Caco-2 (cell line): Measurements from ENCODE around the gene SLC9A4. TPM values are rescaled to one million over a fixed set of nuclear protein-coding genes. Genes with fewer than 3 reads are reported as not detected.

ENCODE experiments used
- BruUV-seq: library from RNA; stranded (reverse); fragments of 400-500 nt; replicated peaks from 2 replicates; lab custom pipeline; 2021; lab: Mats Ljungman, UMichigan
- CTCF ChIA-PET: fragments of 300-600 bp; sonication (Branson Sonifier 250); formaldehyde crosslinking; loops from one replicate; lab custom pipeline; 2022; ENCODE audit warnings: antibody characterized with exemption; lab: Charles Lee
- POLR2A ChIA-PET: fragments of 300-600 bp; sonication (Branson Sonifier 250); formaldehyde crosslinking; loops from one replicate; lab custom pipeline; 2022; ENCODE audit warnings: antibody characterized with exemption; lab: Charles Lee
- DNase-seq, 2 experiments: peaks; one replicate each; pipeline versions ENCODE4 v3.0.0 to v3.0.0-alpha.2; 2020 to 2022
- H3K27me3 ChIP-seq: replicated peaks from 2 replicates; pipeline ENCODE4 v1.6.0; 2011; ENCODE audit warnings: low read length; ENCODE audit not compliant: control insufficient read depth, insufficient read depth
- H3K36me3 ChIP-seq: 2 replicates; pipeline ENCODE4 v1.5.1; 2011; ENCODE audit warnings: low read length; ENCODE audit not compliant: control insufficient read depth, insufficient read depth
- H3K4me1 ChIP-seq: fragments of 250-450 bp; sonication (Bioruptor Pico); 2 replicates; pipeline ENCODE4 v1.5.1; 2020; ENCODE audit warnings: mild to moderate bottlenecking
- H3K4me3 ChIP-seq: 2 replicates; pipeline ENCODE4 v1.5.1; 2011; ENCODE audit warnings: low read depth, mild to moderate bottlenecking, control low read depth, low read length
- H3K9me3 ChIP-seq: fragments of 250-450 bp; sonication (Bioruptor Pico); 2 replicates; pipeline ENCODE4 v1.5.1; 2020; ENCODE audit warnings: mild to moderate bottlenecking, moderate library complexity
- H3K27ac Mint-ChIP-seq: one replicate; pipeline ENCODE4 v1.8.0; 2022; ENCODE audit warnings: mixed read lengths; ENCODE audit not compliant: unreplicated experiment
- H3K27me3 Mint-ChIP-seq: one replicate; pipeline ENCODE4 v1.8.0; 2022; ENCODE audit warnings: mixed read lengths; ENCODE audit not compliant: insufficient read depth, unreplicated experiment
- H3K36me3 Mint-ChIP-seq: one replicate; pipeline ENCODE4 v1.8.0; 2022; ENCODE audit warnings: mild to moderate bottlenecking, mixed read lengths; ENCODE audit not compliant: insufficient read depth, unreplicated experiment
- H3K4me1 Mint-ChIP-seq: one replicate; pipeline ENCODE4 v1.8.0; 2022; ENCODE audit warnings: low read depth, mixed read lengths; ENCODE audit not compliant: unreplicated experiment
- H3K4me3 Mint-ChIP-seq: one replicate; pipeline ENCODE4 v1.8.0; 2022; ENCODE audit warnings: mild to moderate bottlenecking, moderate library complexity, mixed read lengths; ENCODE audit not compliant: unreplicated experiment
- H3K9me3 Mint-ChIP-seq: one replicate; pipeline ENCODE4 v1.8.0; 2022; ENCODE audit warnings: mixed read lengths; ENCODE audit not compliant: unreplicated experiment
- CTCF ChIP-seq, 2 experiments: fragments of 200-600 bp in 1 of 2; IDR thresholded peaks; 1 replicate in 1 of 2; 2 replicates in 1 of 2; pipeline versions ENCODE4 v1.5.1 to v1.8.0; 2011 to 2022; ENCODE audit warnings: antibody characterized with exemption in 1 of 2, control low read depth in 1 of 2, inconsistent platforms in 1 of 2, low read depth in 1 of 2, low read length in 1 of 2, mild to moderate bottlenecking in 1 of 2, moderate library complexity in 1 of 2; ENCODE audit not compliant: insufficient read depth in 1 of 2, severe bottlenecking in 1 of 2, unreplicated experiment in 1 of 2
- intact Hi-C: fragments of 100-400 bp; cut with micrococcal nuclease; formaldehyde crosslinking; loops from one replicate; pipeline ENCODE4 v1.10.0; 2022; ENCODE audit not compliant: unreplicated experiment
- total RNA-seq: library from RNA; stranded (reverse); gene quantifications from 2 replicates; pipeline ENCODE4 v1.2.3, GENCODE V29; 2022

SLC9A4 gene
- total RNA-seq, 1 experiment from 2014 or later, result 1.4 TPM

GRCh38 chr2:102487761-102488462 lies 14.9 kb downstream of the SLC9A4 start:
- intact Hi-C loops, result no loop called here
- peaks cover 13% of the 10 kb centered on the region for H3K4me1 ChIP-seq
- ChIA-PET POLR2A (no interaction called here), CTCF (interaction anchor here (0.7 to 1.0 kb wide), 3 partner anchors 14 to 25 kb away, joined by 3 read pairs; partner anchors contain the start of gene SLC9A4)
- H3K36me3 ChIP-seq, result no peaks in the 10 kb centered on the region
- peak; percentile 50 to 57 for DNase-seq
- H3K27me3 ChIP-seq, result no peaks in the 10 kb centered on the region
- no peak overlapping the region for H3K4me3 ChIP-seq
- no peaks in the 10 kb centered on the region for H3K4me1 Mint-ChIP-seq
- BruUV-seq, result no TSS peak
- no peaks in the 10 kb centered on the region for H3K9me3 ChIP-seq
- no peaks in the 10 kb centered on the region for H3K27me3 Mint-ChIP-seq
- TF ChIP-seq CTCF (IDR thresholded peaks at IDR 0.05; ENCODE audit: insufficient read depth in 1 of 2, low read depth in 1 of 2, low read length in 1 of 2, severe bottlenecking in 1 of 2, unreplicated experiment in 1 of 2), result no peak
- H3K36me3 Mint-ChIP-seq, result no peaks in the 10 kb centered on the region
- no peak overlapping the region for H3K4me3 Mint-ChIP-seq
- H3K9me3 Mint-ChIP-seq, result peaks cover 4% of the 10 kb centered on the region
- H3K27ac Mint-ChIP-seq, result peak overlapping the region; percentile 24

GRCh38 chr2:102489646-102490045 lies 16.6 kb downstream of the SLC9A4 start:
- CTCF ChIA-PET, result no interaction called here
- H3K36me3 ChIP-seq, result no peaks in the 10 kb centered on the region
- no peaks in the 10 kb centered on the region for H3K27me3 ChIP-seq
- Mint-ChIP-seq H3K4me1 (no peaks in the 10 kb centered on the region), H3K27me3 (no peaks in the 10 kb centered on the region), H3K9me3 (peaks cover 20% of the 10 kb centered on the region), H3K36me3 (no peaks in the 10 kb centered on the region), H3K27ac (no peak overlapping the region), H3K4me3 (no peak overlapping the region)
- POLR2A ChIA-PET, result no interaction called here
- H3K4me3 ChIP-seq, result no peak overlapping the region
- H3K4me1 ChIP-seq, result peaks cover 13% of the 10 kb centered on the region
- TF ChIP-seq CTCF (IDR thresholded peaks at IDR 0.05; ENCODE audit: insufficient read depth in 1 of 2, low read depth in 1 of 2, low read length in 1 of 2, severe bottlenecking in 1 of 2, unreplicated experiment in 1 of 2), result no peak
- H3K9me3 ChIP-seq, result no peaks in the 10 kb centered on the region
- intact Hi-C loops, result no loop called here
- no peak for DNase-seq
- BruUV-seq, result no TSS peak

- ChIA-PET CTCF (no interaction called here), POLR2A (no interaction called here)
- H3K36me3 ChIP-seq, result no peaks in the 10 kb centered on the region
- no peaks in the 10 kb centered on the region for H3K27me3 ChIP-seq
- H3K4me3 Mint-ChIP-seq, result no peak overlapping the region
- H3K4me3 ChIP-seq, result no peak overlapping the region
- no peaks in the 10 kb centered on the region for H3K27me3 Mint-ChIP-seq
- intact Hi-C loops, result no loop called here
- no peak overlapping the region for H3K27ac Mint-ChIP-seq
- H3K36me3 Mint-ChIP-seq, result no peaks in the 10 kb centered on the region
- H3K4me1 Mint-ChIP-seq, result no peaks in the 10 kb centered on the region
- peaks cover 13% of the 10 kb centered on the region for H3K4me1 ChIP-seq
- BruUV-seq, result no TSS peak
- TF ChIP-seq CTCF (IDR thresholded peaks at IDR 0.05; ENCODE audit: insufficient read depth in 1 of 2, low read depth in 1 of 2, low read length in 1 of 2, severe bottlenecking in 1 of 2, unreplicated experiment in 1 of 2), result no peak
- H3K9me3 ChIP-seq, result no peaks in the 10 kb centered on the region
- H3K9me3 Mint-ChIP-seq, result peaks cover 34% of the 10 kb centered on the region
- no peak for DNase-seq
Observed at GRCh38 chr2:102492006-102492405, 19.0 kb downstream of the SLC9A4 start.
